Ovary (tissue), 3 donors: ENCODE measurements around the gene DENND6A.

Experiments
- CTCF ChIP-seq, 3 donors: fragments of 450-650 bp in 2 of 3; fragments of 200-600 bp in 1 of 3; IDR thresholded peaks; one replicate each; pipeline versions ENCODE4 v1.5.1 to v1.8.0; 2016 to 2022; ENCODE audit warnings: antibody characterized with exemption in 3 of 3, mild to moderate bottlenecking in 1 of 3
- POLR2A ChIP-seq: fragments of 450-650 bp; IDR thresholded peaks from one replicate; pipeline ENCODE4 v1.6.1; 2017; ENCODE audit warnings: antibody characterized with exemption, mild to moderate bottlenecking, moderate library complexity
- donor health status: DM: no; HTN: no; CAD: no.

- TF ChIP-seq POLR2A (no peak), CTCF (IDR thresholded peaks at IDR 0.05) (no peak)
These were observed 116.8 kb downstream of the DENND6A start for GRCh38 chr3:57575966-57576626.
